BE2C (cell line): ENCODE results near the gene DPYD.

Experiments used
- DNase-seq: peaks from one replicate; pipeline ENCODE4 v3.0.0-alpha.2; 2020
- H3K27me3 ChIP-seq: fragments of 250-450 bp; sonication (Bioruptor Pico); 2 replicates; pipeline ENCODE4 v1.5.1; 2020; ENCODE audit warnings: mild to moderate bottlenecking
- H3K36me3 ChIP-seq: fragments of 250-450 bp; sonication (Bioruptor Pico); 2 replicates; pipeline ENCODE4 v1.5.1; 2020; ENCODE audit warnings: mild to moderate bottlenecking
- H3K4me1 ChIP-seq: fragments of 250-450 bp; sonication (Bioruptor Pico); 2 replicates; pipeline ENCODE4 v1.5.1; 2020
- H3K4me3 ChIP-seq: 2 replicates; pipeline ENCODE4 v1.5.1; 2011; ENCODE audit warnings: low read depth, low read length
- H3K9me3 ChIP-seq: fragments of 250-450 bp; sonication (Bioruptor Pico); 2 replicates; pipeline ENCODE4 v1.5.1; 2020
- CTCF ChIP-seq: IDR thresholded peaks from 2 replicates; pipeline ENCODE4 v1.5.1; 2012; ENCODE audit warnings: mild to moderate bottlenecking, low read depth, low read length

DPYD gene

GRCh38 chr1:97501628-97502027, 419.2 kb downstream of the DPYD start:
- DNase-seq: no peak

GRCh38 chr1:97500760-97501159, 420.1 kb downstream of the DPYD start:
- TF ChIP-seq CTCF: no peak
- Histone ChIP-seq H3K4me1 (peaks cover 13% of the 10 kb centered on the region; the same call in 1 of the 2 replicates), H3K27me3 (no peaks in the 10 kb centered on the region), H3K9me3 (no peaks in the 10 kb centered on the region), H3K36me3 (no peaks in the 10 kb centered on the region), H3K4me3 (no peak overlapping the region)
- DNase-seq: no peak

More at GRCh38 chr1:97501628-97502027, 419.2 kb downstream of the DPYD start:
- H3K4me1 ChIP-seq: peaks cover 10% of the 10 kb centered on the region; the same call in 1 of the 2 replicates
- no peak for TF ChIP-seq CTCF
- no peaks in the 10 kb centered on the region for H3K9me3 ChIP-seq
- no peak overlapping the region for H3K4me3 ChIP-seq
- H3K36me3 ChIP-seq: no peaks in the 10 kb centered on the region
- no peaks in the 10 kb centered on the region for H3K27me3 ChIP-seq

- Histone ChIP-seq H3K27me3 (no peaks in the 10 kb centered on the region), H3K4me1 (peaks cover 10% of the 10 kb centered on the region; the same call in 1 of the 2 replicates), H3K36me3 (no peaks in the 10 kb centered on the region), H3K9me3 (no peaks in the 10 kb centered on the region), H3K4me3 (no peak overlapping the region)
- TF ChIP-seq CTCF: no peak
- no peak for DNase-seq
Observed at GRCh38 chr1:97499667-97500066, 421.2 kb downstream of the DPYD start.

GRCh38 chr1:97489834-97490233, 431.0 kb downstream of the DPYD start:
- DNase-seq: no peak
- H3K4me3 ChIP-seq: no peak overlapping the region
- H3K27me3 ChIP-seq: no peaks in the 10 kb centered on the region
- TF ChIP-seq CTCF: no peak
- H3K4me1 ChIP-seq: no peaks in the 10 kb centered on the region
- no peaks in the 10 kb centered on the region for H3K36me3 ChIP-seq
- no peaks in the 10 kb centered on the region for H3K9me3 ChIP-seq

GRCh38 chr1:97488530-97488929, 432.3 kb downstream of the DPYD start:
- H3K9me3 ChIP-seq: no peaks in the 10 kb centered on the region
- H3K4me3 ChIP-seq: no peak overlapping the region
- H3K27me3 ChIP-seq: no peaks in the 10 kb centered on the region
- DNase-seq: no peak
- no peaks in the 10 kb centered on the region for H3K36me3 ChIP-seq
- H3K4me1 ChIP-seq: no peaks in the 10 kb centered on the region
- no peak for TF ChIP-seq CTCF

GRCh38 chr1:97482022-97482421, 438.8 kb downstream of the DPYD start:
- TF ChIP-seq CTCF: no peak
- Histone ChIP-seq H3K9me3 (no peaks in the 10 kb centered on the region), H3K4me3 (no peak overlapping the region), H3K4me1 (no peaks in the 10 kb centered on the region), H3K27me3 (no peaks in the 10 kb centered on the region), H3K36me3 (no peaks in the 10 kb centered on the region)
- DNase-seq: no peak
